ENCODE results near the gene CYSRT1.

Gene CYSRT1

GRCh38 chr9:137224830-137225694 is at the start of gene CYSRT1:
CYSRT1 (plus strand) TSS chr9:137225174; CDS start chr9:137225622, 448 bp downstream.
- no peak for DNase-seq

GRCh38 chr9:137175345-137175961 is 49.5 kb upstream of the CYSRT1 start:
- DNase-seq: no peak

- DNase-seq: no peak
Observed at GRCh38 chr9:137176302-137177182, 48.4 kb upstream of the CYSRT1 start.

- no peak for DNase-seq
Observed at GRCh38 chr9:137178201-137178938, 46.6 kb upstream of the CYSRT1 start.

GRCh38 chr9:137178939-137179630 is 45.9 kb upstream of the CYSRT1 start:
- DNase-seq: no peak

- no peak for DNase-seq
Observed at GRCh38 chr9:137179761-137180160, 45.2 kb upstream of the CYSRT1 start.

- DNase-seq: no peak
Observed at GRCh38 chr9:137180491-137180890, 44.5 kb upstream of the CYSRT1 start.

- DNase-seq: no peak
Observed at GRCh38 chr9:137181680-137182079, 43.3 kb upstream of the CYSRT1 start.

GRCh38 chr9:137182836-137183235 is 42.1 kb upstream of the CYSRT1 start:
- no peak for DNase-seq

- no peak for DNase-seq
Observed at GRCh38 chr9:137183980-137184595, 40.9 kb upstream of the CYSRT1 start.

- DNase-seq: no peak
Observed at GRCh38 chr9:137184881-137185660, 39.9 kb upstream of the CYSRT1 start.

GRCh38 chr9:137185921-137186320 is 39.1 kb upstream of the CYSRT1 start:
- DNase-seq: no peak

GRCh38 chr9:137186385-137186784 is 38.6 kb upstream of the CYSRT1 start:
- no peak for DNase-seq

GRCh38 chr9:137187386-137187785 is 37.6 kb upstream of the CYSRT1 start:
- DNase-seq: no peak

GRCh38 chr9:137188086-137188489 is 36.9 kb upstream of the CYSRT1 start:
- DNase-seq: no peak

GRCh38 chr9:137188490-137189296 is 36.3 kb upstream of the CYSRT1 start, which contains the start of the genes ANAPC2 and SSNA1:
ANAPC2 (minus strand) TSS chr9:137188560; CDS start chr9:137188532, 28 bp downstream.
SSNA1 (plus strand) TSS chr9:137188676; CDS start chr9:137188727, 51 bp downstream.
- peak; percentile 30 for DNase-seq

- no peak for DNase-seq
Observed at GRCh38 chr9:137189297-137190295, 35.4 kb upstream of the CYSRT1 start.

GRCh38 chr9:137190315-137190856 is 34.6 kb upstream of the CYSRT1 start:
- DNase-seq: no peak
